Measurements from ENCODE around the gene SOX18.

Gene SOX18

GRCh38 chr20:64001607-64002011 is 47.8 kb downstream of the SOX18 start:
- no peak for TF ChIP-seq CTCF (conservative IDR thresholded peaks at IDR 0.05; ENCODE audit: low read depth, low read length)
- DNase-seq (ENCODE audit: low read depth): no peak
- H3K4me3 ChIP-seq (ENCODE audit: low read depth, low read length): no peak overlapping the region

GRCh38 chr20:64000906-64001305 is 48.5 kb downstream of the SOX18 start:
- TF ChIP-seq CTCF (conservative IDR thresholded peaks at IDR 0.05; ENCODE audit: low read depth, low read length): no peak
- no peak overlapping the region for H3K4me3 ChIP-seq (ENCODE audit: low read depth, low read length)
- no peak for DNase-seq (ENCODE audit: low read depth)
